Measurements from ENCODE around the gene YBEY.
A peak's percentile ranks its signal among the peaks of the same experiment; 100 is the strongest.

YBEY gene

GRCh38 chr21:46264046-46264689 lies 22.0 kb upstream of the YBEY start:
- DNase-seq (ENCODE audit: low read depth in 2 of 2) = no peak

GRCh38 chr21:46264690-46265144 lies 21.4 kb upstream of the YBEY start:
- DNase-seq (ENCODE audit: low read depth in 2 of 2) = no peak

GRCh38 chr21:46265736-46266525 lies 20.2 kb upstream of the YBEY start:
- DNase-seq (ENCODE audit: low read depth in 2 of 2) = no peak

- no peak for DNase-seq (ENCODE audit: low read depth in 2 of 2)
Measured at GRCh38 chr21:46266946-46267345, 19.2 kb upstream of the YBEY start.

- no peak for DNase-seq (ENCODE audit: low read depth in 2 of 2)
Measured at GRCh38 chr21:46268371-46268770, 17.8 kb upstream of the YBEY start.

GRCh38 chr21:46269466-46269865 lies 16.7 kb upstream of the YBEY start:
- no peak for DNase-seq (ENCODE audit: low read depth in 2 of 2)

GRCh38 chr21:46273341-46273740 lies 12.8 kb upstream of the YBEY start:
- DNase-seq (ENCODE audit: low read depth in 2 of 2) = no peak

- DNase-seq (ENCODE audit: low read depth in 2 of 2) = no peak
Measured at GRCh38 chr21:46274797-46275390, 11.2 kb upstream of the YBEY start.

- no peak for DNase-seq (ENCODE audit: low read depth in 2 of 2)
Measured at GRCh38 chr21:46284077-46284644, 2.0 kb upstream of the YBEY start.

- no peak for DNase-seq (ENCODE audit: low read depth in 2 of 2)
Measured at GRCh38 chr21:46284733-46285132, 1.4 kb upstream of the YBEY start.

- no peak for DNase-seq (ENCODE audit: low read depth in 2 of 2)
Measured at GRCh38 chr21:46285206-46285661, 908 bp upstream of the YBEY start, which contains the start of gene MCM3AP. MCM3AP (minus strand) TSS chr21:46285611; CDS start chr21:46285286, 325 bp downstream.

- no peak for DNase-seq (ENCODE audit: low read depth in 2 of 2)
Measured at GRCh38 chr21:46286648-46287002, 483 bp downstream of the YBEY start.

GRCh38 chr21:46287541-46287940 lies 1.4 kb downstream of the YBEY start:
- no peak for DNase-seq (ENCODE audit: low read depth in 2 of 2)

- no peak for DNase-seq (ENCODE audit: low read depth in 2 of 2)
Measured at GRCh38 chr21:46289655-46290179, 3.6 kb downstream of the YBEY start.

GRCh38 chr21:46291561-46291960 lies 5.4 kb downstream of the YBEY start:
- DNase-seq (ENCODE audit: low read depth in 2 of 2) = no peak

GRCh38 chr21:46294647-46295176 lies 8.6 kb downstream of the YBEY start:
- no peak for DNase-seq (ENCODE audit: low read depth in 2 of 2)

- DNase-seq (ENCODE audit: low read depth in 2 of 2) = no peak
Measured at GRCh38 chr21:46295177-46295770, 9.1 kb downstream of the YBEY start.

GRCh38 chr21:46295996-46296752 lies 10.0 kb downstream of the YBEY start:
- DNase-seq (ENCODE audit: low read depth in 2 of 2) = peak in 1 of 2 donors; percentile 17

GRCh38 chr21:46297338-46298271 lies 11.5 kb downstream of the YBEY start:
- DNase-seq (ENCODE audit: low read depth in 2 of 2) = no peak

- no peak for DNase-seq (ENCODE audit: low read depth in 2 of 2)
Measured at GRCh38 chr21:46299167-46299566, 13.0 kb downstream of the YBEY start.

Measured in stimulated activated CD4-positive, alpha-beta T cell treated with anti-CD3 and anti-CD28 coated beads, Interleukin-1b, Interleukin-23, amount 100 ng/mL, for 1 hour (primary cell).